CD4-positive, CD25-positive, alpha-beta regulatory T cell (primary cell): ENCODE data around the gene ESCO1. TPM values are rescaled to one million over a fixed set of nuclear protein-coding genes. Genes with fewer than 3 reads are reported as not detected.
"Not testable (repeated sequence)": the region's sequence is repeated elsewhere in the genome, so short reads cannot be mapped to it uniquely, and the experiment has no call there.

Source experiments
- ATAC-seq, 2 donors: fragments of 150-1000 bp; cut with Tn5 transposase; one replicate each; pipeline ENCODE4 v1.10.0; 2021; ENCODE audit warnings: low read depth in 2 of 2, moderate number of reproducible peaks in 2 of 2, moderate library complexity in 1 of 2
- DNase-seq, 3 donors: peaks; one replicate each; pipeline versions ENCODE4 v3.0.0 to v3.0.0-alpha.2; 2012 to 2022; ENCODE audit warnings: mixed read lengths in 1 of 3
- H3K27ac ChIP-seq: one replicate; pipeline ENCODE4 v1.7.0; 2013; ENCODE audit warnings: mild to moderate bottlenecking, low read length; ENCODE audit not compliant: insufficient read depth, poor library complexity, severe bottlenecking
- H3K27me3 ChIP-seq: one replicate; pipeline ENCODE4 v1.7.0; 2013; ENCODE audit warnings: low read length; ENCODE audit not compliant: control insufficient read depth, insufficient read depth
- H3K36me3 ChIP-seq: one replicate; pipeline ENCODE4 v1.7.0; 2013; ENCODE audit warnings: mild to moderate bottlenecking, low read length, moderate library complexity; ENCODE audit not compliant: control insufficient read depth, insufficient read depth
- H3K4me1 ChIP-seq: 2 replicates; pipeline ENCODE4 v1.7.0; 2013; ENCODE audit warnings: mild to moderate bottlenecking, low read length; ENCODE audit not compliant: insufficient read depth, control insufficient read depth, poor library complexity, severe bottlenecking
- H3K4me3 ChIP-seq: one replicate; pipeline ENCODE4 v1.7.0; 2013; ENCODE audit warnings: low read depth, mild to moderate bottlenecking, low read length, moderate library complexity
- H3K9me3 ChIP-seq, 2 experiments: 1 replicate in 1 of 2; 2 replicates in 1 of 2; pipeline ENCODE4 v1.7.0; 2013; ENCODE audit warnings: low read length in 2 of 2, mild to moderate bottlenecking in 1 of 2, moderate library complexity in 1 of 2; ENCODE audit not compliant: control insufficient read depth in 2 of 2
- H3K27ac Mint-ChIP-seq, 3 donors: one replicate each; pipeline ENCODE4 v1.8.0; 2020 to 2022; ENCODE audit warnings: mild to moderate bottlenecking in 3 of 3, mixed read lengths in 3 of 3, moderate library complexity in 2 of 3
- H3K27me3 Mint-ChIP-seq: one replicate; pipeline ENCODE4 v1.8.0; 2022; ENCODE audit warnings: mild to moderate bottlenecking, mixed read lengths
- H3K36me3 Mint-ChIP-seq: one replicate; pipeline ENCODE4 v1.8.0; 2020; ENCODE audit warnings: mixed read lengths
- H3K4me1 Mint-ChIP-seq, 4 donors: one replicate each; pipeline ENCODE4 v1.8.0; 2020 to 2022; ENCODE audit warnings: mixed read lengths in 4 of 4, mild to moderate bottlenecking in 1 of 4
- H3K4me3 Mint-ChIP-seq, 4 donors: one replicate each; pipeline ENCODE4 v1.8.0; 2020 to 2022; ENCODE audit warnings: mild to moderate bottlenecking in 4 of 4, mixed read lengths in 4 of 4, moderate library complexity in 3 of 4
- H3K9me3 Mint-ChIP-seq, 7 donors: one replicate each; pipeline ENCODE4 v1.8.0; 2020 to 2022; ENCODE audit warnings: mixed read lengths in 7 of 7, mild to moderate bottlenecking in 3 of 7, moderate library complexity in 2 of 7
- polyA plus RNA-seq, 4 donors: library from polyadenylated mRNA; unstranded; fragments of 300-500 nt; fragmentation: Illumina TruSeq; gene quantifications; one replicate each; pipeline ENCODE4 v1.2.3, GENCODE V29; 2021
- total RNA-seq: library from RNA; stranded (reverse); gene quantifications from one replicate; pipeline ENCODE4 v1.2.3, GENCODE V29; 2022

ESCO1 gene
- total and polyA plus RNA-seq, 5 donors from 2014 or later = 6.2 to 37.1 (median 8.2) TPM

GRCh38 chr18:21629089-21629832, 28.8 kb upstream of the ESCO1 start:
- no peaks in the 10 kb centered on the region for H3K27me3 ChIP-seq
- Mint-ChIP-seq H3K4me3 (peak overlapping the region in 3 of 4 donors; percentile 13 to 37 (median 23)), H3K27ac (peak overlapping the region; percentile 71 to 92 (median 89)), H3K9me3 (no peaks in the 10 kb centered on the region), H3K36me3 (peaks cover 28% of the 10 kb centered on the region), H3K4me1 (peaks cover 19 to 27% (median 22%) of the 10 kb centered on the region in 4 donors), H3K27me3 (no peaks in the 10 kb centered on the region)
- H3K4me1 ChIP-seq = peaks cover 18% of the 10 kb centered on the region
- H3K9me3 ChIP-seq = no peaks in the 10 kb centered on the region
- DNase-seq = no peak
- H3K36me3 ChIP-seq = peaks cover 45% of the 10 kb centered on the region
- ATAC-seq = no peak
- H3K27ac ChIP-seq = peak overlapping the region; percentile 56
- peak overlapping the region; percentile 42 for H3K4me3 ChIP-seq

- H3K9me3 ChIP-seq, H3K4me1 ChIP-seq, ATAC-seq, H3K27me3 Mint-ChIP-seq, H3K27me3 ChIP-seq, H3K27ac Mint-ChIP-seq, H3K4me3 Mint-ChIP-seq, DNase-seq, H3K27ac ChIP-seq, H3K9me3 Mint-ChIP-seq, H3K4me3 ChIP-seq: not testable (repeated sequence)
- peaks cover 43% of the 10 kb centered on the region for H3K36me3 ChIP-seq
- H3K4me1 Mint-ChIP-seq = peaks cover 18 to 32% (median 22%) of the 10 kb centered on the region in 4 donors
- peaks cover 20% of the 10 kb centered on the region for H3K36me3 Mint-ChIP-seq
These were observed 21.1 kb upstream of the ESCO1 start for GRCh38 chr18:21621640-21622039.

GRCh38 chr18:21612125-21613039, 11.9 kb upstream of the ESCO1 start, which contains the start of gene SNRPD1:
Gene SNRPD1, plus strand, starts transcription at chr18:21612314. Its CDS starts 116 bp downstream, at chr18:21612430.
- Histone ChIP-seq H3K27ac (peak within 1 kb of the TSS; percentile 93), H3K36me3 (peaks cover 4% of the 10 kb centered on the region), H3K27me3 (peaks cover 2% of the 10 kb centered on the region), H3K4me3 (peak within 1 kb of the TSS; percentile 96), H3K4me1 (peaks cover 26% of the 10 kb centered on the region), H3K9me3 (no peaks in the 10 kb centered on the region)
- peak; percentile 77 to 95 (median 85) for DNase-seq
- H3K27me3 Mint-ChIP-seq = no peaks in the 10 kb centered on the region
- H3K36me3 Mint-ChIP-seq = peaks cover 9% of the 10 kb centered on the region
- peak within 1 kb of the TSS; percentile 97 to 99 (median 99) for H3K4me3 Mint-ChIP-seq
- ATAC-seq = peak; percentile 100
- no peaks in the 10 kb centered on the region for H3K9me3 Mint-ChIP-seq
- peaks cover 12 to 51% (median 32%) of the 10 kb centered on the region in 4 donors for H3K4me1 Mint-ChIP-seq
- peak within 1 kb of the TSS; percentile 98 to 99 (median 98) for H3K27ac Mint-ChIP-seq

- not testable (repeated sequence) for DNase-seq, H3K9me3 Mint-ChIP-seq, H3K27me3 ChIP-seq, H3K36me3 Mint-ChIP-seq, H3K27me3 Mint-ChIP-seq, H3K36me3 ChIP-seq, ATAC-seq, H3K9me3 ChIP-seq
- peak overlapping the region; percentile 98 to 99 (median 98) for H3K27ac Mint-ChIP-seq
- Histone ChIP-seq H3K27ac (peak overlapping the region; percentile 93), H3K4me1 (peaks cover 26% of the 10 kb centered on the region), H3K4me3 (peak overlapping the region; percentile 96)
- peak overlapping the region; percentile 97 to 99 (median 99) for H3K4me3 Mint-ChIP-seq
- H3K4me1 Mint-ChIP-seq = peaks cover 9 to 43% (median 26%) of the 10 kb centered on the region in 4 donors
These were observed 11.1 kb upstream of the ESCO1 start for GRCh38 chr18:21611401-21612124.

- Mint-ChIP-seq H3K27me3 (peaks cover 10% of the 10 kb centered on the region), H3K27ac (no peak overlapping the region), H3K4me1 (peaks cover 4 to 15% (median 7%) of the 10 kb centered on the region in 4 donors), H3K4me3 (peak overlapping the region in 2 of 4 donors; percentile 7 to 63), H3K9me3 (no peaks in the 10 kb centered on the region), H3K36me3 (no peaks in the 10 kb centered on the region)
- peaks cover 2% of the 10 kb centered on the region for H3K27me3 ChIP-seq
- no peaks in the 10 kb centered on the region for H3K9me3 ChIP-seq
- peaks cover 1% of the 10 kb centered on the region for H3K4me1 ChIP-seq
- DNase-seq = no peak
- no peak for ATAC-seq
- H3K27ac ChIP-seq = no peak overlapping the region
- H3K36me3 ChIP-seq = no peaks in the 10 kb centered on the region
- H3K4me3 ChIP-seq = no peak overlapping the region
These were observed 4.7 kb upstream of the ESCO1 start for GRCh38 chr18:21605213-21605612.

- H3K4me3 Mint-ChIP-seq = peak overlapping the region in 3 of 4 donors; percentile 7 to 63 (median 47)
- ATAC-seq = no peak
- Histone ChIP-seq H3K27ac (no peak overlapping the region), H3K4me1 (peaks cover 7% of the 10 kb centered on the region), H3K36me3 (no peaks in the 10 kb centered on the region), H3K27me3 (peaks cover 2% of the 10 kb centered on the region), H3K4me3 (no peak overlapping the region), H3K9me3 (no peaks in the 10 kb centered on the region)
- H3K27me3 Mint-ChIP-seq = peaks cover 15% of the 10 kb centered on the region
- no peaks in the 10 kb centered on the region for H3K9me3 Mint-ChIP-seq
- H3K36me3 Mint-ChIP-seq = no peaks in the 10 kb centered on the region
- no peak overlapping the region for H3K27ac Mint-ChIP-seq
- H3K4me1 Mint-ChIP-seq = peaks cover 6 to 18% (median 10%) of the 10 kb centered on the region in 4 donors
- DNase-seq = no peak
These were observed 4.2 kb upstream of the ESCO1 start for GRCh38 chr18:21604671-21605070.

- H3K9me3 Mint-ChIP-seq = no peaks in the 10 kb centered on the region
- DNase-seq = peak in 1 of 3 donors; percentile 7
- no peaks in the 10 kb centered on the region for H3K36me3 Mint-ChIP-seq
- Histone ChIP-seq H3K4me3 (no peak overlapping the region), H3K27me3 (no peaks in the 10 kb centered on the region), H3K9me3 (no peaks in the 10 kb centered on the region), H3K27ac (no peak overlapping the region), H3K4me1 (peaks cover 28% of the 10 kb centered on the region), H3K36me3 (no peaks in the 10 kb centered on the region)
- peaks cover 20 to 35% (median 26%) of the 10 kb centered on the region in 4 donors for H3K4me1 Mint-ChIP-seq
- H3K4me3 Mint-ChIP-seq = peak overlapping the region; percentile 4 to 69 (median 46)
- no peak for ATAC-seq
- H3K27ac Mint-ChIP-seq = peak overlapping the region; percentile 79 to 100 (median 87)
- peaks cover 15% of the 10 kb centered on the region for H3K27me3 Mint-ChIP-seq
These were observed 1.7 kb upstream of the ESCO1 start for GRCh38 chr18:21602299-21602587.
